ENCODE results near the gene CLASP1. TPM values are rescaled to one million over a fixed set of nuclear protein-coding genes. Genes with fewer than 3 reads are reported as not detected.

The CLASP1 gene
- total and polyA plus RNA-seq, 2 of the 8 experiments (the other 6 are each of a cell fraction or from before 2014, with no cell fraction given) = 7.3 to 53.9 TPM

GRCh38 chr2:121633463-121633862 is 15.8 kb downstream of the CLASP1 start:
- Histone ChIP-seq H3K4me3 (ENCODE audit: extremely low read depth in 1 of 4, insufficient read depth in 2 of 4, low read depth in 3 of 4, low read length in 4 of 4) (no peak overlapping the region), H3K23me2 (ENCODE audit: low read depth, low read length) (no peaks in the 10 kb centered on the region), H3K9me3 (ENCODE audit: insufficient read depth in 2 of 2, low read depth in 1 of 2, low read length in 1 of 2) (peaks cover 3 to 5% of the 10 kb centered on the region in 2 experiments; a peak in 1 of 4 replicates), H4K8ac (ENCODE audit: extremely low read depth, insufficient read depth, low read length) (no peak overlapping the region), H4K5ac (ENCODE audit: insufficient read length, low read depth, low read length) (no peak overlapping the region), H3K27ac (ENCODE audit: low read depth, low read length) (no peak overlapping the region), H3K9ac (replicated peaks in 1 of 4; ENCODE audit: extremely low read depth in 1 of 4, low read depth in 3 of 4, low read length in 3 of 4) (no peak overlapping the region), H2BK120ac (replicated peaks; ENCODE audit: low read depth, low read length) (no peak overlapping the region), H3K79me2 (ENCODE audit: control insufficient read depth in 1 of 2, insufficient read depth in 2 of 2, low read length in 2 of 2) (peaks cover 0 to 76% of the 10 kb centered on the region in 2 experiments; a peak in 3 of 4 replicates), H3K36me3 (ENCODE audit: control insufficient read depth in 2 of 4, insufficient read depth in 4 of 4, low read length in 3 of 4) (peaks cover 0 to 3% (median 0%) of the 10 kb centered on the region in 4 experiments; a peak in 1 of 8 replicates), H3K4ac (replicated peaks; ENCODE audit: insufficient read length, low read depth, low read length) (no peak overlapping the region), H2BK12ac (ENCODE audit: low read depth, low read length) (no peak overlapping the region), H4K20me1 (replicated peaks in 1 of 2; ENCODE audit: control insufficient read depth in 1 of 2, insufficient read depth in 2 of 2, low read length in 2 of 2) (peaks cover 0 to 2% of the 10 kb centered on the region in 2 experiments), H3K23ac (ENCODE audit: insufficient read length) (no peak overlapping the region), H3K79me1 (ENCODE audit: low read depth, low read length) (peaks cover 4% of the 10 kb centered on the region; the same call in 1 of the 2 replicates), H2AK5ac (ENCODE audit: low read depth, low read length) (no peak overlapping the region), H3K14ac (ENCODE audit: insufficient read length) (no peak overlapping the region), H2BK5ac (ENCODE audit: low read depth, low read length) (no peak overlapping the region), H2BK15ac (ENCODE audit: low read length) (no peak overlapping the region), H4K91ac (replicated peaks; ENCODE audit: insufficient read length, low read length) (no peak overlapping the region), H3K18ac (ENCODE audit: extremely low read depth, low read length) (no peak overlapping the region), H3K56ac (replicated peaks; ENCODE audit: insufficient read length, low read depth, low read length) (no peak overlapping the region), H3K4me2 (ENCODE audit: insufficient read depth in 1 of 2, low read depth in 2 of 2, low read length in 2 of 2) (no peak overlapping the region), H2BK20ac (ENCODE audit: low read length) (no peak overlapping the region), H3K4me1 (replicated peaks in 1 of 4; ENCODE audit: control insufficient read depth in 3 of 4, insufficient read depth in 4 of 4, low read length in 3 of 4) (no peaks in the 10 kb centered on the region), H3K27me3 (replicated peaks in 1 of 4; ENCODE audit: control insufficient read depth in 3 of 4, extremely low read depth in 1 of 4, insufficient read depth in 3 of 4, low read length in 3 of 4) (no peaks in the 10 kb centered on the region), H2AFZ (ENCODE audit: low read length) (no peak overlapping the region)
- ChIA-PET CTCF (ENCODE audit: partially characterized antibody) (interaction anchor here (0.6 to 0.7 kb wide), 2 partner anchors 34 to 85 kb away, joined by 4 to 6 read pairs; no protein-coding TSS in a partner anchor), POLR2A (ENCODE audit: partially characterized antibody) (interaction anchor here (1.2 to 2.6 kb wide), 2 partner anchors 12 to 17 kb away, joined by 3 to 10 read pairs; no protein-coding TSS in a partner anchor)
- no peak for FAIRE-seq
- 88% methylated on average over 4 of the region's 4 CpGs; no CpG with 5 or more reads in 1 of the 2 experiments for WGBS, 2 experiments (ENCODE audit: extremely low coverage in 1 of 2, insufficient coverage in 1 of 2, insufficient read length in 1 of 2, insufficient replicate concordance in 2 of 2, low coverage in 1 of 2, low lambda C conversion rate in 2 of 2, missing lambda C conversion rate in 1 of 2)
- DNase-seq (ENCODE audit: low read depth in 1 of 2, low spot score in 2 of 2) = no peak
- no peak for TF ChIP-seq SRF (IDR thresholded peaks at IDR 0.05; ENCODE audit: low read depth, low read length)
- TF ChIP-seq CHD2 (IDR thresholded peaks at IDR 0.05; ENCODE audit: low read length) = no peak
- TF ChIP-seq ASH2L (IDR thresholded peaks at IDR 0.05; ENCODE audit: low read length) = no peak
- TF ChIP-seq ATF2 (IDR thresholded peaks at IDR 0.05; ENCODE audit: low read length) = no peak
- no peak for TF ChIP-seq JUN (IDR thresholded peaks at IDR 0.05; ENCODE audit: low read depth, low read length)
- TF ChIP-seq KDM4A (IDR thresholded peaks at IDR 0.05; ENCODE audit: low read depth, low read length, severe bottlenecking) = no peak
- no peak for TF ChIP-seq RXRA (IDR thresholded peaks at IDR 0.05; ENCODE audit: insufficient read depth, low read depth, low read length)

Measured in H1 (cell line).